ENCODE data around the gene ATOSA.
A peak's percentile ranks its signal among the peaks of the same experiment; 100 is the strongest.

ATOSA gene

DNA sequence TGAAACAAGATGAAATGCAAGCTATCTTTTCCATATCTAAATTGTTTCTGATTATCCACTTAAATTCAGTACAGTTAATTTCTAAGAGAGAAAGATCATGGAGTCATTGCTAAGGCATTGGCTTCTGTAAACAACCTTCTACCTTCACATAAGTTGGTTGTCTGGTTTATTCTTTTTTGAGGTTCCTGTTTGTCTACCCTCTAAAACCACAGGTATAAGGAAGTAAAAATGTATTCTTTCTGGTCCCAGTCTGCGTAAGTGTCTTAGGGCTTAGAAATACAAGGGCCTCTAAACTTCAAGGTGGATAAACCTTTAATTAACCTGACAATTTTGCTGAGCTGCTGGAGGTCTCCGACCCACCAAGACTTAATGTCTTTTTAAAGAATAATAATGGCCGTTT is 3.6 kb upstream of the ATOSA start:
- DNase-seq = no peak

DNA sequence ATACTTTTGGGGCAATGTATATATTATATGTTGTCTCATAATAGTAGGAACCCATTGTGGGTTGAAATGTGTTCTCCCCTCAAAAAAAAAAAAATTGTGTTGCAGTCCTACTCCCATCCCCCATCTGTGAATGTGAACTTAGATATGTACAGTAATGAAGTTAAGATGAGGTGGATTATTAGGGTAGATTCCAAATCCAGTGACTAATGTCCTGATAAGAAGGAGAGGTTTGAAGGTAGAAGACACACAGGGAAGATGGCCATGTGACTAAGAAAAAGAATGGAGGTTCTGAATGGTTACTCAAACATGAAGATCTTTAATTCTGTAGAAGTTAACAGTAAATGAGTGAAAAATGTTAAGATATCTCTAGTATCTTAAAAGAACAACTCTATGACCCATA is 3.0 kb upstream of the ATOSA start:
- DNase-seq = no peak

DNA sequence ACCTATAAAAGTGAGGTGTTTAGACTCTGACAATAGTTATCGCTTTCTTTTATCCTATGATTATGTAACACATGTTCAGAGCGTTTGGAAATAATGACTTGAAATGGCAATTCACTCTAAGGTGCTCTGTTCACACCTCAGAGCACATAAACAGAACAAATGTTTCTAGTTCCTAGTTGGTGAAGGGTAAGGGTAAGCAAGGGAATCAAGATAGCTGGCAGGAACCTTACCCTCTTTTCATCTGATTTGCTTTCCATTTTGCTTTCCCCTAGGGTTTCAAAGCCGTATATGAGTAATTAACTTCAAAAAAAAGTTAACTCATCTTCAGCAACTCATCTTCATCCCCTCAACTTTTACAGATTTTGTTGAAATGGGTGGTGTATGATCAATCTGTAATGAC is 2.3 kb upstream of the ATOSA start:
- DNase-seq = no peak

DNA sequence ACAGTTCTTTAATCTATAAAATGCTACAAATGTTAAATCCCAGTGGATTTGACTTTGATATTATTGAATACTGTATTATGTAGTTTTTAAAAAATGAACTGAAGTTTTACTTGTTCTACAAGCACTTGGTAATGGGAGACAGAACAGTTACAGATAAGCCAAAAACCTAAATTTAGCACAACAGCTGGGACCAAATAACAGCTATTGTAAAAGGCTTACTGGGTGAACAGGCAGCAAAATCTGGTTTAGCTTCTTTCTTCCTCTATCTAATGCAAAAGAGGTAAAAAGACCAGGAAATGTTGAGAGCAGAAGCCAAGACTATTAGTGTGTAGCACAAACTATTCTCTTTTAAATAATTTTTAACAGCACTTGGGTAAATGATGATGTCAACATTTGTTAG is 1.6 kb upstream of the ATOSA start:
- DNase-seq = no peak

DNA sequence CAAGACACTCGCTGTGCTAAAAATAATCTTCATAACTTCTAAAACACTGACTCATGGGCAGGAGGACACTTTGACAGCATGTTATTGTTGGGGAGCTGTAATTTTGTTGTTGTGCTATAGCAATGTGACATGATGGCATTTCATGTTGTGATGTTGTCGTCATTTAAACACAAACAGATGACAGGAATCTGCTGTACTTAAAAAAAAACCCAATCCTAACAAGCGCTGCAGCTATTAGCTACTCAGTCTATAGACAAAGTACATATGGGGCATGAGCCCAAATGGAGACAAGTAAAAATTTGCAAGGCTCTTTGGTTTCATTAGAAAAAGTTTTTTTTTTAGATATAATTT is 828 bp upstream of the ATOSA start:
- DNase-seq = no peak

DNA sequence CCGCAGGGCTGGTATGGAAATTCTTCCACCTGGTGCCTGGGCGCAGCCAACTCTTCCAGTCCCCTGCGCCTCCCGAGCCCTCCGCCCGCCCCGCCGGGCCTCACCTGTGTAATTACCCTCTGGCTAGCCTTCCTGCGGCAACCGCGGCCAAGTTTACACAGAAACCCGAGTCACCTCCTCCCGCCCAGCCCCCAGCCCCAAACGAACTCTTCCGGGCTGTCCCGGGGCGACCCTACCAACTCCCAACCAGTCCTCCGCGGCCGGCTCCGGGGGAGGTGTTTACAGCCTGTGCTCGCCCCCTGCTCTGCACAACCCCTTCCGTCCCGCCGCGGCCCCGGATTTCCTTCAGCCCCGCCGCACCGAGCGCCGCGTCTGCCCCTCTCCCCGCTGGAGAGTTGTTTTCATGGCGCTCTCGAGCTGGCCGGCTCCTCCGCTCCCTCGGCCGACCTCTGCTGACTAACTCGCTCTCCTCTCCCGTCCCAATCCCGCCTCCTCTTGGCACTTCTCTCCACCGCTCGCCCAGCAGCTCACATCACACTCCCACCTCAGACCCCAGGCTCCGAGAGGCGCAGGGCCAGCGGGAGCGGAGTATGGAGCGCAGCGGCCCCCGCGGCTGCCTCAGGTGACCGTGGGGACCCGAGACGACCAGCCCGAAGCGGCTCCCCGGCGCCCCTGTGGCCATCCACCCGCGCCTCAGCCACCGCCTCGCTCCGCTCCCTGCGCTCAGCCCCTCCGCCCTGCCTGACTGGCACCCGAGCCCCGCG is 538 bp downstream of the ATOSA start:
- peak; percentile 54 for DNase-seq

DNA sequence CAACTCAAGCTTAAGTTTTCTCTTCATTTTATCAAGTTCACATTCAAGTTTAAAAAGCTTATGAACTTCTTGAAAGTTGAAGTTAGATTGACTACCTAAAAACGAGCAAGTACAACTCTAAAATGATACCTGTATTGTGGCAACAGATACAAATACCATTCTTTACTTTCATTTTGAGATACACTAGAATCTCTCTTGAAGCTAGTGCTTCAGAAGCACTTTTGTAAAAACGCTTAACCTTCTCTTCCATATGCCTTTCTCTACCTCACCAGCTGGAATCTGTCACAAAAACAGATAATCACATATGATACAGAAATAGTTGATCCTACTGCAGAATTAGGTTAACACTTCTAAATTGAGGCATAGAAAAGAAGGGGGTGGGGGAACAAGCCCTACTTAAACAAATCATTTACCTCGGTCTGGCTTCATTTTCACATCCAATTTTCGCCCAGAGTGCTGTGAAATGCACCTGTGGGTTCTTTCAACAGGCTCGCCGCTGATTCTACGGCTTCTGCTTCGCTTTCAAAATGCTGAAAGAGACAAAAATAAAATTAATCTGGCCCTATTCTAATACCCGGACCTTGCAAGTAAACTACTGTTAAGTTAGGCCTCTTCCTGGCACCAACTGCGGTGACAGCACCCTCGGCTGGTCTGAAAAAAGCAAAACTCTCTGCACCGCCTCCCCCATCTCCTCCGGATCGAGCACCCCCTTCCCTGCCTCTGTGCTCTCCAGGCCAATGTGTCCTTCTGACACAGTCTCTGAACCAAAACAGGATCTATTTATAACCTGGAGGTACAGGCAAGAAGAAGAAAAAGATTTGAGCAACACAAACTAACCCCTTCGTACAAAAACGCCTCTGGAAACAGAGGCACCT is 1.4 kb downstream of the ATOSA start:
- DNase-seq = peak; percentile 73

DNA sequence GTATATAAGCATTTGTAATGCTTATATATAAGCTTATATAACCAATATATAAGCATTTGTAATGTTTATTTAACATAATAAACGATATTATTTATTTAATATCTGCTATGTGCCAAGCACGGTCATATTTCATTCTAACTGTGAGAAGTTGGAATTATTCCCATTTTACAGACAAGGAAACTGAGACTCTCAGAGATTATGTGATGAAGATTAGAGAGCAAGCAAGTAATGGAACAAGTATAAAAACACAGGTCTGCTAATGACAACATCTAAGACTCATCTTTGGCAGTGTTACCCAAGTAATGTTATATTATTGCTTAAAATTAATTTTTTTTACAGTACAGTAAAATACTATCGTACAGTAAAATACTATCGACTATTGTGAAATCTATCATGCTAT is 4.4 kb downstream of the ATOSA start:
- no peak for DNase-seq

DNA sequence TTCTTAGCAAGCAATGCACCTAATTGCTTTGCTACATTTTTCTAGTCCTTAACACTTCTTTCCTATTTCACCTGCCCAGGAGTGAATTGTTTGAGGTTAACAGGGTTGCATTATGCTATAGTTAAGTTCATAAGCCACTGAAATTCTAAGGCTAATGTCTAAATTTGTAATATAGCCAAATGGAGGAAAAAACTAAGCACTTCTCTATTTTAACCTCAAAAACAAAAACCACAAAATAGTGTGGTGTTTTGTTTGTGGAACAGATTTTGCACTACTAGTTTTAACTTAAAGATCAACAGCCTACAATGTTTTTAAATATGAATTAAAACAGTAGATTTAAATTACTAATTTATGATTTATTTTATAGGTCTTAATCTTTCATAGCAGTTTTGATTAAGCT is 5.5 kb downstream of the ATOSA start:
- DNase-seq = no peak

DNA sequence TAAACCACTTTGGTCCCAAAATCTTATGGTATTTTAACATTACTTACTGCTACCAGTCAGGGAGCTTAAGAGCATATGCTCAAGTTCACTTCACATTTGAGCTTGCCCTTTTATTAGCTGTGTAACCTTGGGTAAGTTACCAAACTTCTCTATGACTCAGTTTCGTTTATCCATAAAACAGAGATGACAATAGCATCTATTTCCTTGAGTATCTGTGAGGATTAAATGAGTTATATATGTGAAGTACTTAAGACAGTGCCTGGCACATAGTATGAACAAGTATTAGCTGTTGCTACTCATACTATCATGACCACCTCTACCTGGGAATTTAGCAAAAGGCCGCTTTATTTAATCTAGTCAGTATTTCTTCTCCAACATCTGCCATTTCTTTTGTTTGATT is 5.9 kb downstream of the ATOSA start:
- no peak for DNase-seq

DNA sequence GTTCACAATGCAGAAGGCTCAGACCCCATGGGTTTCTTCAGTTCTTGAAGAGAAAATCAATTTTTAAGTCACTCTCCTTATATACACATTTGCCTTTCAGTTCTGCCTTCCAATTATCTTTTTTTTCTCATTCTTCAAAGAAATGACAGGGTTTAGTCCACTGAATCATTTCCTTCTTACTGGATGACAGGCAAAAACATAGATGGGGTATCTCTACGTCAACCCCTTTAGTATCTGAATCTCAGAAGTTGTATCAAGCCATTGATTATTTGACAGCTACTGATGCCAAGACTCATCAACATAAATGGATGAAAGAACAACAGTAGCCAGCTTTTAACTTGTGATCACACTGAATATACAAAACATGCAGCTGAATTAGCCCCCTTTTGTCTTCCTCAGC is 6.5 kb downstream of the ATOSA start:
- DNase-seq = no peak

DNA sequence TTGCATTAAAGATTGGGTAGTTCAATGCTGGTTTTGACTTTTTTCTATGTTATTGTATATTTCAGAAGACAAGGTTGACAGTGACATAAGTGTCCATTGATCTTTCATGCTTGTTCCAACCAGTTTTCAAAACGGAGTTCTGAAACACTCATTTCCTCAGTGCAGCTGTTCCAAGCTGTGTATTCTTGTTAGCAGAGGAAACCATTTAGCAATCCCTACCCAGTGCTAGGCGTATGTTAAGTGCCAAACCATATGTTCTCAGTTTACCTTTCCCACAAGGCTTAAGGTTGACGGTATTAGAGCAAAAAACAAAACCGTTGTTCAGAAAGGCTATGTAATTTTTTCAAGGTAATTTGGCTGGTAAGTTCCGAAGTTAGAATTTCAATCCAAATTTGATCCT is 9.1 kb downstream of the ATOSA start:
- no peak for DNase-seq

DNA sequence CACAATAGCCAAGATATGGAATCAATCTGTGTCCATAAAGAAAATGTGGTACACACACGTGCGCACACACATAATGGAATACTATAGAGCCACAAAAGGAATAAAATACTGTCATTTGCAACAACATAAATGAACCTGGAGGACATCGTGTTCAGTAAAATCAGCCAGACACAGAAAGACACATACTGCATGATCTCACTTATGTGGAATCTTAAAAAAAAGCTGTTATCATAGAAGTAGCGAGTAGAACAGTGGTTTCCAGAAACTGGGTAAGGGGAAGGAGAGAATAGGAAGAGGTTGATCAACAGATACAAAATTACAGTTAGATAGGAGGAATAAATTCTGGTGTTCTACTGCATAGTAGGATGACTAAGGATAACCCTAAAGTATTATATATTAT is 11.1 kb downstream of the ATOSA start:
- no peak for DNase-seq

DNA sequence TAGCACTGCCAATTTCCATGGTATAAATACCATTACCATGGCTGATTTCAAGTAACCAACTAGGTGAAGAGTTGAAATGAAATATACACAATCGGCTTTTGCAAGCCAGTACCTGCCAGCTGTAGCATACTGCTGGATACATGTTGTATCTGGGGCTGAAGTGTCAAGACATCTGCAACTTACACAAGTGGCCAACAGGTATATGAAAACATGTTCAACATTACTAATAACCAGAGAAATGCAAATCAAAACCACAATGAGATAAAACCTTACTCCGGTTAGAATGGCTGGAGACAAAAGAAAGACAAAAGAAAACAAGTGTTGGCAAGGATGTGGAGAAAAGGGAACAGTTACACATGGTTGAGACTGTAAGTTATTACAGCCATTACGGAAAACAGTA is 11.6 kb downstream of the ATOSA start:
- DNase-seq = peak; percentile 11

DNA sequence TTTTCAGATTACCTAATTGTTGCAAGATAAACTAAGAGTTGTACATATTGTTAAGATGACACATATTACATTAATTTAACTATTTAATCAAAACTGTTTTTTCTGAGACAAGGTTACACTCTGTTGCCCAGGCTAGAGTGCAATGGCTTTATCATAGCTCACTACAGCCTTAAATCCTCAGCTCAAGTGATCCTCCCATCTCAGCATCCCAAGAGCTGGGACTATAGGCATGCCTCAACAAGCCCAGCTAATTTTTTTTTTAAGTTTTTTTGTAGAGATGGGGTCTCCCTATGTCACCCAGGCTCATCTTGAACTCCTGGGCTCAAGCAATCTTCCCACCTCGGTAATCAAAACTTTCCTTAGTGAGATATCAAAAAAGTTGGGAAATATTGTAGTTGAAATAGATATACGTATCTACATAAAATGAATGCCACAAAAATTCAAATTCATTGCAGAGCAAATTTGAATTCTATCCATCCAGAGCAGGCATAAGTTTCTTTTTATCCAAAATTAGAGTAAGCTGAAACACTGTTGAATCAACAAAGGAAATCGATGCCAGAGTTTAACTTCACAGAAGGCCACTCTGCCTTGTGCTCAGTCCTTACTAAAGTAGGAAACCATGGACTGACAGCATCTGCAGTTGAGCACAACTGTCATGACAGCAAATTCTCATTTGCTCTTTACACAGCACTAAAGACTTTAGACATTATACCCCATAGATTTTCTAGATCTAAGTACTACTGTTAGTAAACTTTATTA is 15.5 kb downstream of the ATOSA start:
- DNase-seq = no peak

DNA sequence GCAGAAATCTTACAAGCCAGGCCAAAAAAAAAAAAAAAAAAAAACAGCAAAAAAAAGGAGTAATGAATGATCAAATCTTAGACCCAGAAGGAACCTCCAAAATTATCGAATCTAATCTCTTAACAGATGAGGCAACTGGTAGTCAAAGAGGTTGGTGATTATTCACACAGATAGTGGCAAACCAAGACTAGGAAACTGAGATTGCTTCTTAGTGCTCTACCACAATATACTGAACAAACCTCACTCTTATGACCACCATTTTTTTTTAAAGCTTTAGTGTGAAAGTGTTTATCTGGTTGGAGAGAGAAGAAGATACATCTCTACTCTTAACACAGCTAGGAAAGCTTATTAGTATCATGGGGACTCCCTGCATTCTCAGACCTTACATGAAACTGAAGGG is 17.3 kb downstream of the ATOSA start:
- DNase-seq = peak; percentile 59

DNA sequence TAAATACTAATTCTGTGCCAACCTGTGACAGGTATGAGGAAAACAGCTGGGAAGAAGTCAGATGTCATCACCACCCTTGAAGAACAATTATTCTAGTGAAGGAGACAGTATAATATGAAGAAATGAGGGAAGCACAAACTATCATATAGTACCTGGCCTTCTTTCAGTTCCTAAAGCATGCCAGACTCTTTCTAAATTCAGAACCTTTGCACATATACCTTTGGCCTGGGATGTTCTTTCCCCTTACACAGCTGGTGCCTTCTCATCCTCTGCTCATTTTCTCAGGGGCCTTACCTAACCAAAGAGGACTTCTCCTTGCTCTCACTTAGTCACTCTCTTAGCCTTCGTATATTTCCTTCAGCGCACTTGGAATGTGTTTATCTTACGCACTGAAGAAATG is 19.0 kb downstream of the ATOSA start:
- DNase-seq = no peak

DNA sequence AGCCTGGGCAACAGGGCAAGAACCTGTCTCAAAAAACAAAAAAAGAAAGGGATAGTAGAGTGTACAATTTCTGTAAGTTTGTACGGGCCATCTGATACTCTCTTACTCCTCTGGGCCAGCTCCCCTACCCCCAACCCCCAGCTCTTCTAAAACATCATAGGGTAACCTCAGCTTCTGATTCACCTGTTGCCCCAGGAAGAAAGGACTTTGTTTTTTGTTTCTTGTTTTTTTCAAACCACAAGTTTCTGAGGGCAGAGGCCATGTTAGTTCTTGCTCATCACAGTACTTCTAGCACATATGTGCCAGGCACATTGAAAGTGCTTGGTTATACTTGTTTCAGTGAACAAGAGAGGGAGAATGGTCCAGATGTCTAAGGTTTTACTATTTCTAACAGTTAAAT is 20.2 kb downstream of the ATOSA start:
- peak; percentile 87 for DNase-seq

DNA sequence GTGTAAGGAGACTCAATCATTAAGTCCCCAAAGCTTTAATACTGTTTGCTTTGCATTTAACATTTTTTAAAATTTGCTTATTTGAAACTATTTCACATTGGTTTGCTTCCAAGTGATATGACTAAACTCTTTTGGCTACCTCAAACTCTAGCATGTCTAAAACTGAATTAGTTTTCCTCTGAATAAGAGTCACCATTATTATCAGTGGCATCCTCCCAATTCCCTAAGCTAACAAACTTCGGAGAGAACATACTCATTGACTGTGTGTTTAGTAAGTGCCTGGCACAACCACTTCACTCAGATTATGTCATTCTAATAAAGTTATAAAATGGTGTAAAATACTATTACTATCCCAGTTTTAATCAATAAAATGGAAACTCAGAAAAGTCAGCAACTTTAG is 21.9 kb downstream of the ATOSA start:
- no peak for DNase-seq

DNA sequence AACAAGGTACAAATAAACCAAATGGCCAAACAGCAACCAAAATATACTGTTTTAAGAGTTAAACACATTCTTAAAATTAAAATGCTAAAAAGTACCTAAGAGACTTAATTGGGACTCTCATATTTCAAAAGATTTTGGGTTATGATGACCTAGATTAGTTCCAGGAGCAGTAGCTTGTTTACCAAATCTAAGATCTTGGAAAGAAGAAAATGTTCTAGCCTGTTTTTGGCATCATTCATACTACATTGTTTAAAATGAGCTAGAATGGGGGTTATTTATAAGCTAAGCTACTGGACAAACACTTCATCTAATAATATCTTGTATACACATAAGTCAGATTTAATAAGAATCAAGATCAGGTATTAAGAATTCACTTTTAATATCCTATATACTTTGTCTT is 22.8 kb downstream of the ATOSA start:
- no peak for DNase-seq

DNA sequence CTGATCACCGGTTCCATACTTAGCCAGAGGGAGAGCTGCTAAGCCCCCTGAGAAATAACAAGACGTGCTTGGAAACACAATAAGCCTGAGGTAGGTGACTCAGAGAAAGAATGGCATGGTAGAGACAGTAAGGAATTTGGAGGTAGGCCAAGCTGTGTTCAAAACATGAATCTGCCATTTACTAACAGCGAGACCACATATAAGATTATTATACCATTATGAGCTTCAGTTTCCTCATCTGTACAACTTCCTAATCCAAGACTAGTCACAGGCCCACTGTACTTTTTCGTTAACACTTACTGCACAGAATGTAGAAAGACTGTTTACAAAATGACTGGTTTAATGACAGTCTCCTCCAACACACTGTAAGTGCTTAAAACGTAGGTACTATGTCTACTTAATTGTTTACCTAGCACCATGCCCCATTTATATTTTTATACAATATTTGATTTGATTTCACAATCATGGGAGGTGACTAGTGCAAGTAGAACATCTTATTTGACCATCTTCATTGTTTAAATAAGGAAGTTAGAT is 25.7 kb downstream of the ATOSA start:
- DNase-seq = no peak

DNA sequence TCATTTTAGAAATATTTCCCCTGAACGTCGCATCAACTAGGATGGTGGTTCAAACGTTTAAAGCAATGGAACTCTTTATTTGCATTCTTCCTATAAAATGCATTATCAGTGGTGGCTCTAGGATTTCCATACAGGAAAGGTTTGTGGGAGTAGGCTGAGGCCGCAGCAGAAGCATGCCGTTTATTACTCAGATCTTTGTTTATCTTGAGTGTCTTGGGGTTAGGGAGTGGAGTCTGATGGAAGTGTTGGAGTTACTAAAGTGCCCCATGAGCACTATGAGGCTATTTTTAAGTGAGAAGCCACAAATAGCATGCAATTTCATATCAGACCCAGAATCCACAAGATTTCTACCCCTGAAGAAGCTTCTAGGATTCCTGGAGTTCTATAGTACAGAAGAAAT is 26.2 kb downstream of the ATOSA start:
- no peak for DNase-seq

DNA sequence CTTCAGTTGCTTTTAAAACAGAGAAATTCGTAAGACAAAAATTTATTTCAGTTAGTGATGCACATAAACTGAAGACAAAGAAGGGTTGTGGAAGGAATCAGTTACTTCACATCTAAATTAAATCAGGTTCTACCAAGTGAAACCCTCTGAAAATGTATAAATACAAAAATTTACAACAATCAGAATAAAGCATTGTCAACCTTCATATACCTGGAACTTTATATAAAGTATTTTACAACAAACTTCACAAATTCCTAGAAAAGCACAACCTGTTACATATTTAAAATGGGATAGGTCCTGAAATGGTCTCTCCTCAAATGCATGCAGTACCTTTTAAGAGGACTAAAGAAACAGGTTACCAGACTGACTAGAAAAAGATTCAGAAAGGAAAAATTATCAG is 26.9 kb downstream of the ATOSA start:
- no peak for DNase-seq

DNA sequence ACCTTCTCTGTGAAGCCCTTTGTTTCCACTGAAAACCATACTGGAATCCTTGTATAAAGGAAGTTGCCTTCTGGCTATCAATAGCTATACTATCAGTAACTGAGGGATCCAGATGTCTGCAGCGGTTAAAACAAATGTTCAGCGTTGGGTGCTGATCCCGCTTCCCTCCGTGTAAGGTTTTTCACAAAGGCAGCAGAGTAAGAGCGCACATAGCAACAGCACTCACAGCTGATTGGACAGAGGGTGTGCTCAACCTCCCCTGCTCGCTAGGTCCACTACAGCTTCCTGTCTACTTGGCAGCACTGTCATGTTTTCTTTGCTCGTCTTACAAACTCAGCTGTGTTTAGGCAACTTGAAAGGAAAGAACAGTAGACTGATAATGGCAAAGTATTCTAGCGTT is 27.3 kb downstream of the ATOSA start:
- DNase-seq = peak; percentile 59

Measured in activated CD4-positive, alpha-beta T cell treated with anti-CD3 and anti-CD28 coated beads, Interleukin-10, Interleukin-2, amounts not matched to agents 100 ng/mL and 50 ng/mL, durations not matched to agents 16 hours and 8 hours (primary cell).